HepG2 (cell line): ENCODE data around the gene NSMCE4A. TPM values are rescaled to one million over a fixed set of nuclear protein-coding genes. Genes with fewer than 3 reads are reported as not detected.
"Not testable (repeated sequence)": the region's sequence is repeated elsewhere in the genome, so short reads cannot be mapped to it uniquely, and the experiment has no call there.

Experiments used
- ATAC-seq: fragments of 200-7000 bp; cut with Tn5 transposase; 3 replicates; pipeline ENCODE4 v1.9.1; 2020; ENCODE audit warnings: mild to moderate bottlenecking, moderate library complexity
- BruUV-seq: library from RNA; stranded (reverse); fragments of 400-500 nt; replicated peaks from 2 replicates; lab custom pipeline; 2021; lab: Mats Ljungman, UMichigan
- CTCF ChIA-PET: fragments of 300-600 bp; formaldehyde crosslinking; extraction: SDS; loops from one replicate; lab custom pipeline; 2021; ENCODE audit warnings: low total read pairs, inconsistent platforms, low intra/inter-chr PET ratio; lab: Yijun Ruan, JAX
- POLR2A ChIA-PET: fragments of 350-600 bp; sonication (Branson Sonifier 250); formaldehyde crosslinking; loops from one replicate; lab custom pipeline; 2020; ENCODE audit warnings: antibody characterized with exemption, inconsistent platforms; lab: Yijun Ruan, JAX
- DNase-seq: peaks from one replicate; pipeline ENCODE4 v3.0.0-alpha.2; 2015; ENCODE audit warnings: low spot score
- FAIRE-seq: peaks from 3 replicates; lab custom pipeline; 2011; peaks lifted over from hg19 to GRCh38; lab: Jason Lieb, UNC
- H2AFZ ChIP-seq: one replicate; pipeline ENCODE4 v1.6.1; 2011; ENCODE audit warnings: low read length, inconsistent platforms
- H3K27ac ChIP-seq: fragments of 300-600 bp; 3 replicates; pipeline ENCODE4 v1.8.0; 2011; ENCODE audit warnings: mixed run types, mild to moderate bottlenecking, mixed read lengths, low read length, inconsistent platforms; ENCODE audit not compliant: insufficient read depth; ENCODE audit errors: extremely low read length
- H3K27me3 ChIP-seq, 2 experiments: fragments of 200-600 bp in 1 of 2; 2 replicates in 1 of 2; 3 replicates in 1 of 2; pipeline versions ENCODE4 v1.6.0 to v1.8.0; 2011; ENCODE audit warnings: low read length in 2 of 2, mild to moderate bottlenecking in 2 of 2, moderate library complexity in 2 of 2, inconsistent platforms in 1 of 2; ENCODE audit not compliant: insufficient read depth in 2 of 2, control insufficient read depth in 1 of 2
- H3K36me3 ChIP-seq, 2 experiments: fragments of 200-600 bp in 1 of 2; replicated peaks in 1 of 2; 2 replicates in 1 of 2; 3 replicates in 1 of 2; pipeline versions ENCODE4 v1.5.1 to v1.8.0; 2011; ENCODE audit warnings: low read length in 2 of 2, inconsistent platforms in 1 of 2; ENCODE audit not compliant: insufficient read depth in 2 of 2, control insufficient read depth in 1 of 2
- H3K4me1 ChIP-seq: 2 replicates; pipeline ENCODE4 v1.5.1; 2012; ENCODE audit warnings: low read length, inconsistent platforms; ENCODE audit not compliant: insufficient read depth
- H3K4me2 ChIP-seq: 2 replicates; pipeline ENCODE4 v1.6.0; 2011; ENCODE audit warnings: low read depth, low read length, inconsistent platforms
- H3K4me3 ChIP-seq, 3 experiments: fragments of 200-600 bp in 1 of 3; sonication (generic), shearing (Covaris generic) in 1 of 3; replicated peaks in 1 of 3; 2 replicates each; pipeline ENCODE4 v1.5.1; 2011 to 2016; ENCODE audit warnings: low read length in 3 of 3, inconsistent platforms in 2 of 3, low read depth in 2 of 3, mild to moderate bottlenecking in 2 of 3, control low read depth in 1 of 3, mixed read lengths in 1 of 3; ENCODE audit not compliant: insufficient read depth in 1 of 3
- H3K79me2 ChIP-seq: one replicate; pipeline ENCODE4 v1.6.1; 2011; ENCODE audit warnings: low read length, inconsistent platforms; ENCODE audit not compliant: insufficient read depth
- H3K9ac ChIP-seq: 2 replicates; pipeline ENCODE4 v1.6.0; 2011; ENCODE audit warnings: mild to moderate bottlenecking, low read depth, low read length, inconsistent platforms; ENCODE audit not compliant: insufficient read depth
- H3K9me3 ChIP-seq: 2 replicates; pipeline ENCODE4 v1.5.1; 2012; ENCODE audit warnings: mild to moderate bottlenecking, low read length
- H4K20me1 ChIP-seq: 2 replicates; pipeline ENCODE4 v1.6.0; 2011; ENCODE audit warnings: inconsistent platforms, mild to moderate bottlenecking, low read length, moderate library complexity; ENCODE audit not compliant: insufficient read depth
- ATF4 ChIP-seq, 2 experiments: fragments of 450-650 bp in 1 of 2; sonication (generic) in 1 of 2; formaldehyde crosslinking; IDR thresholded peaks; 2 replicates each; pipeline versions ENCODE4 v1.5.0 to v1.8.0; 2020 to 2022; ENCODE audit warnings: mild to moderate bottlenecking in 1 of 2, missing genetic modification reagents in 1 of 2
- CREM ChIP-seq, 2 experiments: sonication (generic) in 1 of 2; formaldehyde crosslinking in 1 of 2; IDR thresholded peaks; 2 replicates each; pipeline versions ENCODE4 v1.4.0 to v1.6.1; 2016 to 2020; ENCODE audit warnings: antibody characterized with exemption in 1 of 2, mild to moderate bottlenecking in 1 of 2, missing genetic modification reagents in 1 of 2
- HDAC1 ChIP-seq: sonication (generic); formaldehyde crosslinking; IDR thresholded peaks from 2 replicates; pipeline ENCODE4 v1.5.1; 2020; ENCODE audit warnings: mild to moderate bottlenecking, missing genetic modification reagents
- IRF2 ChIP-seq: IDR thresholded peaks from 2 replicates; pipeline ENCODE4 v1.6.1; 2018; ENCODE audit warnings: missing genetic modification reagents, missing compliant biosample characterization
- NONO ChIP-seq, 2 experiments: fragments of 450-650 bp in 1 of 2; sonication (generic) in 1 of 2; formaldehyde crosslinking in 1 of 2; IDR thresholded peaks in 1 of 2; conservative IDR thresholded peaks in 1 of 2; 2 replicates each; pipeline versions ENCODE4 v1.6.1 to v1.8.0; 2017 to 2022; ENCODE audit warnings: mild to moderate bottlenecking in 1 of 2, missing genetic modification reagents in 1 of 2, moderate library complexity in 1 of 2
- ONECUT2 ChIP-seq: sonication (generic); formaldehyde crosslinking; IDR thresholded peaks from 2 replicates; pipeline ENCODE4 v1.4.0; 2020; ENCODE audit warnings: missing genetic modification reagents
- PHF5A ChIP-seq: IDR thresholded peaks from one replicate; pipeline ENCODE4 v1.6.1; 2018; ENCODE audit warnings: low read depth, missing genetic modification reagents; ENCODE audit not compliant: unreplicated experiment
- RCOR2 ChIP-seq: IDR thresholded peaks from 2 replicates; pipeline ENCODE4 v1.6.1; 2016; ENCODE audit warnings: missing biosample characterization, missing genetic modification reagents
- SKIL ChIP-seq: sonication (generic); formaldehyde crosslinking; IDR thresholded peaks from 2 replicates; pipeline ENCODE4 v1.8.0; 2022; ENCODE audit warnings: missing genetic modification reagents, mild to moderate bottlenecking, moderate library complexity, borderline replicate concordance
- SMYD3 ChIP-seq: sonication (generic); formaldehyde crosslinking; IDR thresholded peaks from 2 replicates; pipeline ENCODE4 v1.8.1; 2023; ENCODE audit warnings: mild to moderate bottlenecking, missing genetic modification reagents
- ZC3H13 ChIP-seq: sonication (generic); formaldehyde crosslinking; IDR thresholded peaks from 2 replicates; pipeline ENCODE4 v1.8.1; 2023; ENCODE audit warnings: mild to moderate bottlenecking, missing genetic modification reagents, moderate library complexity
- ZNF710 ChIP-seq: sonication (generic); formaldehyde crosslinking; IDR thresholded peaks from 2 replicates; pipeline ENCODE4 v1.5.0; 2020; ENCODE audit warnings: mild to moderate bottlenecking, missing genetic modification reagents, borderline replicate concordance
- ZSCAN30 ChIP-seq: sonication (generic); formaldehyde crosslinking; IDR thresholded peaks from 2 replicates; pipeline ENCODE4 v1.5.0; 2020; ENCODE audit warnings: mild to moderate bottlenecking, missing genetic modification reagents
- WGBS: methylation state at CpG from one replicate; pipeline ENCODE4 v1.1.6; 2017; ENCODE audit warnings: low lambda C conversion rate; 5-methylcytosine and 5-hydroxymethylcytosine counted together
- in situ Hi-C: cut with HindIII; loops from 2 replicates; pipeline ENCODE4 v1.10.0; 2017; ENCODE audit warnings: low pct_unique_long_range_greater_than_20kb; ENCODE audit not compliant: extremely low pct_ligation_motif_present
- intact Hi-C: fragments of 100-400 bp; cut with micrococcal nuclease; formaldehyde crosslinking; loops from one replicate; pipeline ENCODE4 v1.10.0; 2022; ENCODE audit not compliant: unreplicated experiment
- polyA plus RNA-seq, 8 experiments: library from polyadenylated mRNA; depleted of rRNA in 3 of 8; stranded (reverse) in 7 of 8; unstranded in 1 of 8; fragments of >200 nt; fragmentation: Illumina TruSeq in 4 of 8; extraction: Trizol in 4 of 8; gene quantifications; 2 replicates each; pipeline versions ENCODE4 v1.2.1 to v1.2.3, GENCODE V29; 2011 to 2016; ENCODE audit warnings: low read depth in 4 of 8, missing spikeins in 1 of 8, mixed read lengths in 1 of 8; ENCODE audit not compliant: insufficient read depth in 1 of 8
- total RNA-seq, 5 experiments: library from RNA; depleted of rRNA; stranded (reverse); fragments of >200 nt; fragmentation: Illumina TruSeq; extraction: Trizol; gene quantifications; 2 replicates each; pipeline ENCODE4 v1.2.3, GENCODE V29; 2016; ENCODE audit warnings: low read depth in 1 of 5

The NSMCE4A gene
- total and polyA plus RNA-seq, 2 of the 13 experiments (the other 11 are each of a cell fraction or from before 2014, with no cell fraction given) = 61.1 to 91.6 TPM

GRCh38 chr10:121930268-121931085 lies 44.5 kb downstream of the NSMCE4A start (continued):
- TF ChIP-seq SMYD3 (CRISPR knock-in tag) = 0 out of 2 replicates have a peak, but pooled peaks have one; percentile 55
- 0 out of 2 replicates have a peak, but pooled peaks have one; percentile 12 for TF ChIP-seq IRF2 (CRISPR knock-in tag)
- TF ChIP-seq NONO (IDR thresholded peaks at IDR 0.05); CREM (CRISPR knock-in tag; IDR thresholded peaks at IDR 0.05): not testable (repeated sequence)
- TF ChIP-seq NONO (CRISPR knock-in tag; conservative IDR thresholded peaks at IDR 0.05) = 0 out of 2 replicates have a peak, but pooled peaks have one; percentile 15
- TF ChIP-seq RCOR2 = peak; percentile 41; the same call in 1 of the 2 replicates
- peak; percentile 70 for TF ChIP-seq ZC3H13
- TF ChIP-seq CREM (IDR thresholded peaks at IDR 0.05) = peak; percentile 23; the same call in 1 of the 2 replicates
- TF ChIP-seq ZNF710 = peak; percentile 42; the same call in 1 of the 2 replicates

- Histone ChIP-seq H3K79me2 (peaks cover 38% of the 10 kb centered on the region), H3K4me1 (peaks cover 66% of the 10 kb centered on the region), H3K4me2 (peak overlapping the region; percentile 74), H3K27ac (peak overlapping the region; percentile 95), H3K9ac (peak overlapping the region; percentile 71), H3K4me3 (peak overlapping the region; percentile 55 to 98 (median 91))
- H4K20me1 ChIP-seq; CTCF ChIA-PET; H3K9me3 ChIP-seq; DNase-seq; H2AFZ ChIP-seq; ATAC-seq; FAIRE-seq; H3K36me3 ChIP-seq; in situ Hi-C loops; H3K27me3 ChIP-seq; BruUV-seq; TF ChIP-seq NONO (IDR thresholded peaks at IDR 0.05): not testable (repeated sequence)
- intact Hi-C loops = loop anchor here (2.0 to 5.0 kb wide), 3 partner anchors 45 to 183 kb away; partner anchors contain the start of gene NSMCE4A
- 3% methylated on average over 14 of the region's 14 CpGs for WGBS
- POLR2A ChIA-PET = interaction anchor here (1.3 to 2.1 kb wide), 3 partner anchors 75 to 184 kb away, joined by 3 to 10 read pairs (median 4); no protein-coding TSS in a partner anchor
- TF ChIP-seq ONECUT2 (CRISPR knock-in tag) (0 out of 2 replicates have a peak, but pooled peaks have one; percentile 57), SKIL (CRISPR knock-in tag) (0 out of 2 replicates have a peak, but pooled peaks have one; percentile 41), NONO (CRISPR knock-in tag; conservative IDR thresholded peaks at IDR 0.05) (peak; percentile 61; the same call in 1 of the 2 replicates), ZC3H13 (peak; percentile 83), ATF4 (CRISPR knock-in tag; IDR thresholded peaks at IDR 0.05) (0 out of 4 replicates have a peak, but pooled peaks have one; percentile 20 to 26), HDAC1 (CRISPR knock-in tag) (0 out of 2 replicates have a peak, but pooled peaks have one; percentile 4), PHF5A (CRISPR knock-in tag) (peak; percentile 10), ZSCAN30 (CRISPR knock-in tag) (0 out of 2 replicates have a peak, but pooled peaks have one; percentile 10)
Observed at GRCh38 chr10:121929585-121930267, 45.3 kb downstream of the NSMCE4A start.
